Left hindlimb (tissue), 1 donor: ENCODE measurements around the gene TGFBR2.
"Not testable (repeated sequence)": the region's sequence is repeated elsewhere in the genome, so short reads cannot be mapped to it uniquely, and the experiment has no call there.

ENCODE experiments used
- DNase-seq: peaks from one replicate; pipeline ENCODE4 v3.0.0-alpha.2; 2018

Gene TGFBR2

DNA sequence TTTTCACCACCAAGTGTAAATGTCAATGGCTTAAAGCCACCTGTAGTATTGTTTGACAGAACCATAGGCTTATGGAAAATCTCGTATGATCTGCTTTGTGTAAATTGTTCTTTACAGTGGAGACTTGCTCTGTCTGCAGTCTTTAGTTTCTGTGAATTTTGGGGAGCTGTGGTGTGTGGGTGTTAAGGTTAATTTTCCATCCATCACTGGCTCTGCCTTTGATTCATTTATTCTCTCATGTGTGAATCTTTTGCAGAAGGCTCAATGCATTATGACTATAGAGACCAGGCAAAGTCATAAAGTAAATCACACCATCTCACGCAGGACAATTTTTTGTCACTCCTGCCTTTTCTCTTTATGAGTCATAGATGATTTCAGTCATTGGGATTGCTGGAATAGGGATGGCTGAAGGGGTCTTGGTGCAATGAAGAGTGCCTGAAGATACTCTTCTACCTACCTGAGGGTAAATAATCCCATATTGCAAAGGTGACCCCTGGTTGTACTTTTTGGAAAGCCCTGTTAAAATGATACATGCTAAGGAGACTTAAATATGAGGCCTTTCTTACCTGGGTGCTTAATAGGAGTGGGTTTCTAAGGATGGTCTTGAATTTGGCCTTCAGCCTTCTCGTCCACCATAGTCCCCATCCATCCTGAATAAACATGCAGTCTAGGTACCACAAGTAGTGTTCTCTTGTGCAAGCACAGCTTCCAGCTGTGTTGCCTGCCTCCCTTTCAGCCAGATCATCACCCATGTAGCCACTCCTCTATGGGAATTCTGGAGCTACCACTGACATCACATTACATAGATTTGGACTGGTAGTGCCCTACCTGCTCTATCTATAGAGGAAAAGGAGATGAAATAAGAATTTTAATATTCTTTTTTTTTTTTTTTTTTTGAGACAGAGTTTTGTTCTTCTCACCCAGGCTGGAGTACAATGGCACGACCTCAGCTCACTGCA is 14.3 kb downstream of the TGFBR2 start:
- DNase-seq: no peak

DNA sequence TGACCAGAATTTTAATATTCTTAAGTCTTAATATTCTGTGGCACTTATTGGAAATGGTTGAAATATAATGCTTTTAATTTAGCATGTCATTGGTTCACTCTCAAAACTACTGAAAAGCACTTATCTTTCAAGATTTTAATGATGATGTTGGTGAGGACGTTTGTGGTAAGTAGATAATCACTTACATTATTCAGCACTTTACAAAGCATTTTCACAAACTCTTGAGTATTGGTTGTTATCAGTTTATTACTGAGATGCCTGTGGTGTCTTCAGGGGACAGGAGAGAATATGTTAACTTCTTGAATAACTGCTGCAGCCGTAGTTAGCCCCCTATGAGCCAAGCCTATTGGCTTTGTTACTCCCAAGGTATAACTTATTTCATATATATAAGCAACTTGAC is 15.2 kb downstream of the TGFBR2 start:
- no peak for DNase-seq

DNA sequence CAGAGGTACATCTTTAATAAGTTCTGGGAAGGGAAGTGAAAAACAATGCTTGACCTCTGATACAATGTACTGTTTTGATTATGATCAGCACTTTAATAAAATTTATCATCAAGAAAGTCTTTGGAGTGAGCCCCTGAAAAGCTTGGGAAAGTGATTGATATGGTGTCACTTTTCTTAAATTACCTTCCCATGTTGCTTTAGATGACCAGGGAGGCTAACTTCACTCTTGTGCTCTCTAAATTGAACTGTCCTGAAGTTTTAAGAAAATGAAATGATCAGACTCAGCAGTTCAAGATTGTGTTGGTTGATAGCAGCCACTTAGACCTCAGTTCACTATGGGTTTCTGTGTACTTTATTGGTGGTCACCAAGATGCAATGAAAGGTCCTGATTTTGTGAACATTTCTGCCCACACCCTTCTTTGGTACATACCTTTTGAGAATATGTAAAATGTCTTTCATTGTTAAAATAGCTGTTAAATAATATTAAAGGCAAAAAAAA is 15.7 kb downstream of the TGFBR2 start:
- no peak for DNase-seq

DNA sequence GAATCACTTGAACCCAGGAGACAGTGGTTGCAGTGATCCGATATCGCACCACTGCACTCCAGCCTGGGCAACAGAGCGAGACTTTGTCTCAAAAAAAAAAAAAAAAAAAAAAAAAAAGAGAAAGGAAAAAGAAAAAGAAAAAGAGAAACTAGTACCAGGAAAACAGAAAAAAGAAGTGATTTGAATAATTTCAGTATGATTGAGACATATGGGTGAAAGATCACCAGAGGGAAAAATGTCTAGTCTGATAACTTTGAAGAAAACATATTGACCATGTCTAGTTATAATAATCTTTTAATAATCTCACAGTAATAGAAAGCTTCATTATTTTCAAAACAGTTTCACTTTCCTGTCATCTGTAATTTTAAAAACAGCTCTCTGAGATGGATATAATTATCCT is 16.4 kb downstream of the TGFBR2 start:
- no peak for DNase-seq

DNA sequence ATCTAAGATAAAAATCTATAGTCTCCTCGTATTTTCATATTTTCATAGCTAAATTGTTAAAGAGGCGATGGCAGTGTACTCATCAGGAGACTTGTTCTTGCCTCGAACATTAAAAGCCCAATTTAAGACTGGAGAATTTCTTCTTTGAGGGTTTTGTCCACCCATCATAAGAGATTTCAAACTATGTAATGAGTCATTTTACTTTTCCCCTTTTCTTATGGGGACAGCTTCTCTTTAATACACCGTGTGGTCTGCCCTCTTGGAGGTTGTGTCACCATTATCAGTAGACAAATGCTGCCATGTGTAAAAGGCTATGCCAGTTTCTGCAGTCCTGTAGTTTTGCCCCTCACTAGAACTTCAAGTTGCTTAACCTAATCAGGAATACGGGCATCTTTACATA is 16.9 kb downstream of the TGFBR2 start:
- no peak for DNase-seq

DNA sequence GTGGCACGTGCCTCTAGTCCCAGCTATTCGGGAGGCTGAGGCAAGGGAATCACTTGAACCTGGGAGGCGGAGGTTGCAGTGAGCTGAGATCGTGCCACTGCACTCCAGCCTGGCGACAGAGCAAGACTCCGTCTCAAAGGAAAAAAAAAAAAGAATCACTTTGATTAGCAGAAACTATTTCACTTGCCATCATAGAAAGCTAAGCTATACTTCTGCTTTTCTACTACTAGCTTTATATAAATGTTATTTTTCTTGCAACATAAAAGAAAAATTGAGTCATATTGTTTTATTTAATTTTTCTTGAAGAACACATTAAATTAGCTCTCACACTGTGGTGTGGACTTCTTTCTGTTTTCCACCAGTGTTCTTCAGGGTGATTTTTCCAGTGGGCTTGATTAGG is 18.1 kb downstream of the TGFBR2 start:
- not testable (repeated sequence) for DNase-seq

DNA sequence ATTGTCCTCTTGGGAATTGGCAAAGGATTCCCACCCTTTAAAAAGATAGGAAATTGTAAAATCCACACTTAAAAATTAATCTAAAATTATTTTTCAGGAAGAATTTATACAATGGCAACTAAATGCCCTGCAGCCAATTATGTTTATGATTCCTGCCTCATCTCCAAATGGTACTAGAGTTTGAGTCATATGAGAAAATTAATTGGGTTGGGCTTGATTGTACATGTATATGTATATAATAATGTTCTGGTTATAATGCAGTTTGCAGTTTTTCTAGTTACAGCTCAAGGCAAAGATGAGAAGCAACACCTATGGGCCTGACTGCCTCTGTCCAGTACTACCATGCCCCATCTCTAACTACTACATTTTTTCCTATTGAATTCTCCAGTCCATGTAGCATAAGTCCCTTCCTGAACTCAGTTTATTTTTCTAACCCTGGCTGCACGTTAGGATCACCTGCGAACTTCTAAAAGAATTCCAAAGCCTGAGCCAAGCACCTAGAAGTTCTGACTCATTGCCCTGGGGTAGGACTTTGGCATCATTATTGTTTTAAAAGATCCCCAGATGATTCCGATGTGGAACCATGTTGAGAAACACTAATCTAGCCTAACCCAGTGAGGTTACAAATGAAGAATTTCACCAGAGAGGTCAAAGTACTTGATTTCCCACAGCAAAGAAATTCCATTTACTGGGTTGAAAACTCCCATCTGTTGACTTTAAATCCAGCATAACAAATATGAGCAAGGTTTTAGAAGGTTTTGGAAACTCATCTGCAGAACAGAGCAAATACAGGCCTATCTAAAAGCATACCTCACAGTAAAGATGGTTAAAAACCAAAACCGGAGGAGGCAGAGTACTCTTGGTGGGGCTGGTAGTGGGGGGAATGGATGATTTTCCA is 19.4 kb downstream of the TGFBR2 start:
- DNase-seq: no peak

DNA sequence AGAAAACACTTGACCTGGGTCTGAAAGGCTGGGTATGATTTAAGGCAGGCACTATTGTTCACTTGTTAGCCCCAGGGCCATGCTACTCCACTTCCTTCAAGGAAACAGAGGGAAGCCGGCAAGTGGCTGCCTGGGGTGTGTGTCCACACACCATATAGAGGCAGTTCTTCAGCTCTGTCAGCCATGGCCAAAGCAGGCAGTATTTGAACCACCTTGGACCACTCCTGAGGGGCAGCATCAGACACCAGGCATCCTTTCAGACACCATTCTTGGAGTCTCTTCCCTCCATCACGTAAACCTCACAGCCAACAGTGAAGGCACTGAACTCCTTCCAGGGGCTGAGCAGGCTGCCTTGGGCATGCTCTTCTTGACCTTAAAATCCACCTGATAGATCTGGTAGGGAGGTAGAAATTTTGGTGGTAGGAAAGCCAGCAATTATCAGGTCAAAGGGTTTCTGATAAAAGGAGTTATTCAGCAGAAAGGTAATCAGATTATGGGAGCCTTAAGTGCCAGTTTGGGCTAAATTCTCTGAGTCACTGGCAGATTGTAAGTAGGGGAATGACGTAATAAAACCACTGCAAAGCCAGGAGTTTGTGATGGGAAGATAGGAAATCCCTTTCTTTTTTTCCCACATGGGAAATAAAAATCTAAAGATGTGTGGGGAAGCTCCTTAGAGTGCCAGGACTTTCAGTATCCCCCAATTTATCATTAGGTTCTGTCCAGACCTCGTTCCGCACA is 20.2 kb downstream of the TGFBR2 start:
- no peak for DNase-seq

DNA sequence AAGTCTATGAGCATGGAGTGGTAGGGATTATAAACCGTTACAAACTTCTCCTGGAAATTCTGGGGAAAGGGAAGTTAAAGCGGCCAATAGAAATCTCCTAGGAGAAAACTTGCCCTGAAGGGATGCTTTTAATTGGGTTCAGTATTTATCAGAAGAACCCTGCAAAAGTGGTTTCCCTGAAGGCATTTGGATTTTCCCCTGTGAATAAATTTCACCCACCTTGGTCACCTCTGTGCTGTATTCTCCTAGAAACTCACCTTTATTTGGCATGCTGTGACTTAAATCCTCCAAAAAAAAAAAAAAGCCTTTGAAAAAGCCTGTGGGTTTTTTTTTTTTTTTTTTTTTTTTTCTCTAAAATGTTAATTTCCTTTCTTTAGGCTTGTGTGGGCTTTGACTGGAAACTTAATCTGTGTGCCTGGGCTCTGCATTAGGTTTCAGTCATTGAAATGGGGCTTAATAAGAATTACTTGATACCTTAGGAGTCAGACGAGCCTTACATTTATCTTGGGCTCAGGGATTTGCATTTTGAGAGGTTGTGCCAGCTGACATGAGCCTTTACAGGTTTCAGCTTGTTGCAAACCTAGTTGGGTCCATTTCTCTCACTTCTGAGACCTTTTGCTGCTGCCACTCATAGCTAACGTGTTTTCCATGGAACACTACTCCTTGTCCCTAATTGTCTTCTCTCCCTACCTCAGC is 22.0 kb downstream of the TGFBR2 start:
- DNase-seq: no peak

DNA sequence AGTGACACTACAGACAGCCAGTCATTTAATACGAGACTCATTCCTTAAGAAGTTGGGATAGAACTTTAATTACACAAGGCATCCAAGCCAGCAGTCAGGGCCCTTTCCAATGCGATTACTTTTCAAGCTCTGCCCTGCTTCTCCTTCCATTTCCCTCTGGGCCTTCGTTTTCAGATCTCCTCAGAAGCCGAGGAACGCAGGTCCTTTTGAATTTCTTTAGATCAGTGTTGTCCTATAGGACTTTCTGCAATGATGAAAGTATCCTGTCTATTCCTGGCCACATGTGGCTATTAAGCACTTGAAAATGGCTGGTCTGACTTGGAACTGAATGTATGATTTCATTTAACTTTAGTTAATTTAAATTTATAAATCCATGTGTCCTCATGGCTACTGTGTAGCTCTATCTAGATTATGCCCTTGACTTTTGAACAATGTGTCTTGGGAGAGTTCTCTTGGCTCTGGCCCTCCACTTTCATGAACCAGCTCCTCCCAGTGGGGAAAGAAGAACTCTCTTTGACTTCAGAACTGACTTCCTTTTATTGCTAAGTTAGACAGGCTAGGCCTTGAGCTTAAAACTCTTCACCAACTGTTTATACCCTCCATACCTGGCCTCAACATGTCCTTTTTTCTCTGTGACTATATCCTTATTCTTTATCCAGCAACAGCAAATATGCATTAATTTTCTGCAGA is 22.6 kb downstream of the TGFBR2 start:
- DNase-seq: no peak

DNA sequence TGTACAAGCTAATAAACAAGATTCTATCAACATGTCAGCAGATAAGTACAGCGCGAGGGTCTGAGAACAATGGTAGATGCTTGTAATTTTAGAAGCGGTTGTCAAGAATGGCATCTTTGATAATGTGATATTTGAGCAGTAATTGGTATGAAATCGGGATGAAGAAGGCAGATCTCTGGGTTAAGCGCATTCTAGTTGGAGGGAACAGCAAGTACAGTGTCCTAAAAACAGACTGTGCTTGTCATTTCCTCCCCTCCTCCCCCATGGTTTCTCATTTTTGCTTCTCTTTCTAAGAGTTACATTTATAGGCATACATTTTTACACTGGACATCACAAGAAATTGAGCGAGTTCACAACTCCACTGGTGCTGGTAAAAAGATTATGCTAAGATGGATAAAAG is 23.3 kb downstream of the TGFBR2 start:
- DNase-seq: no peak

DNA sequence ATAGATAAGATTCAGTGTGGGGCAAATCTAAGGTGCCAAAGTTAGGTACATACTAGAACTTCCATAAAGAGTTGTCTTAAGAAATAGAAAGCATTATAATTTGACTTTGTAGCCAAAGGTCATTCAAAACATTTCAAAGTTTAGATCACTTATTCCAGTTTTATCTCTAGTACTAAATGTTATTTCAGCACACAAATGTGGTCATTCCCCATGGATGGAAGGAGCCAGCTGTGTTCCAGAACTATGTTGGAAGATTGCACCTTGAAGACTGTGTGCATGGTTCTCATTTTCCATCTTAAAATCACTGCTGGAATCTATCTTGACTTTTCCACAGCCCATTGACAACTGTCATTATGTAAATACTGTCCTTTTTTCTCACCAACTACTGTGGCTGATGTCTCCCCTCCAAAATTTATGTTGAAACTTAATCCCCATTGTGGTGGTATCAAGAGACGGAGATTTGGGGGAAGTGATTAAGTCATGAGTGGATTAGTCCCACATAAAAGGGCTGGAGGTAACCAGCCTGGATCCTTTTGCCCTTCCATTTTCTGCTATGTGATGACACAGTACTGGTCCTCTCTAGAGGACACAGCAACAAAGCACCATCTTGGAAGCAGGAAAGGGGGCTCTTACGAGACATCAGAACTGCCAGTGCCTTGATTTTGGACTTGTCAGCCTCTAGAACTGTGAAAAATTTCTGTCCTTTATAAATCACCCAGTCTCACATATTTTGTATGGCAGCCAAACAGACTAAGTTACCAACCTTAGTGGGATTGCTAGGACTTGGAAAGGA is 24.0 kb downstream of the TGFBR2 start:
- DNase-seq: no peak

DNA sequence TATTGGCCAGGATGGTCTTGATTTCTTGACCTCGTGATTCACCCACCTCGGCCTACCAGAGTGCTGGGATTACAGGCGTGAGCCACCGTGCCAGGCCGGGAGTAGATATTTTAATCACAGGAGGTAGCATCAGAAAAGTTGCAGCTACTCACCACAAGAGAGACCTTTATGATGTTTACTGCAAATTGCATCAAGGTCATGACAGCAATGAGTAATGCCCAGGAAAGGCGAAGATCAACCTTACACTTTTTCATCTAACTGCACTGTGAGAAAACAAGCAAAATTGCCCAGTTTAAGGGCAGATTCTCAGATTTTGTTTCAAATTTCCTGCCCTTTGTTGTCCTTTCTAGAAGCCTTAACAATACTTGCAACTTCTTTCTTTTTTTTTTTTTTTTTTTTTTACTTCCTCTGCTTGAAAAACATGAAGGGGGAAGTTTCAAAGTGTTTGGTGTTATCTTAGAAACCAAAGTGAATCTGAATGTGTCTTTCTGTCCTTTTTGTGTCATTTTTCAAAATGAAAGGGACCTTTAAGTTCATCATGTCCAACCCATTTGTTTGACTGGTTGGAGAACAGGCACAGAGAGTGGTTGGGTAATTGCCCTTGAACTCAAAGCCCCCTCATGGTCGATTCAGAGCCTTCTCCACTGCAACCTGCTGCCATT is 25.0 kb downstream of the TGFBR2 start:
- DNase-seq: no peak

DNA sequence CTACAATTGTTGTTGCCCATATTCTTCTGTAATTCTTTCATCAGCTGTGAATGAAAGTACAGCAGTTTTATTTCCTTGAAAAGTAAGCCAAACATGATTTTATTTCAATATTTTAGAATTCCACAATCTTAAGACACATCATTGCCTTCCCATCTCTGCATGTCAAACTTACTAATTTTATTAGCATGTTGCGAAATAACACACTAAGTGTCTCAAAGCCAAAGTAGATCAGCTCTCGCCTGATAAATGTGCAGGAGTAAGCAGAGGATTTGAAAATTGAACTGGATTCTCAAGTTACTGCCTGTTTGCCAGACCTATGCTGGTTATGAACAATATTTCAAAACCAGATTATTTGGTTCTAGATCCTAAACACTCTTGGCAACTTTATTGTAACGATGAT is 25.7 kb downstream of the TGFBR2 start:
- no peak for DNase-seq

DNA sequence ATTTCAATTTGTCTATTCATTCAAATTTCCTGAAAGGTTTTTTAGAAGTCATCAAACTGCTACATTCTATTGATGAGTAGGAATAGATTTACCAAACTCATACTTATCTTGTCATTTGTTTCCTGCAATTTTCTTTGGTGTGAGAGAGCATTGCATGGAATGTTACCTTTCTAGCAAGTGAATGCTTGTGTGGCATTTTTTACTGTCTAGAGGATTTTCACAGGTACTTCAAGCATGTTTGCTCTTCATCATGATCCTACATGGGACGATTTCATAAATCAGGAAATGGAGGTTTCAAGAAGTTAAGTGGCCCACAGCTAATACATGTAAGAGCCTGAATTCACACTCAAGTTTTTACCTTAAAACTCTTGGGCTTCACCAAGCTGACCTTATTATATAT is 26.1 kb downstream of the TGFBR2 start:
- no peak for DNase-seq

DNA sequence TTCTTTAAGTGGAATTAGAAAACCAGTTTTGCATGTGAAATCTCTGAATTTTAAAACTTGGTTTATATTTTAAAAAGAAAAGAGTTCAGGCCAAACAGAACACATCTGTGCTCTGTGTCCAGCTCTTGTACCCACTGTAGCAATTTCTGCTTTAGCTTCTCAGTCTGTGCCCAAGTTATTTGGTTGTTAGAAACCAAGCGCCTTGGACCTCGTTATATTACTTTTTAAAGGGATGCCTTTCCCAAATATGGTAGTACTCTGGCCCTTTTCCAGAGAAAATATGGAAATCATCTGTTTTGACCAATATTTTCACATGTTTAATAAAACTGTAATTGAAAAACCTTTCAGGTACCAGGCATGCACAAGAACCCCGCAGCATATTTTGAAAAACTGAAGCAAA is 27.3 kb downstream of the TGFBR2 start:
- no peak for DNase-seq

DNA sequence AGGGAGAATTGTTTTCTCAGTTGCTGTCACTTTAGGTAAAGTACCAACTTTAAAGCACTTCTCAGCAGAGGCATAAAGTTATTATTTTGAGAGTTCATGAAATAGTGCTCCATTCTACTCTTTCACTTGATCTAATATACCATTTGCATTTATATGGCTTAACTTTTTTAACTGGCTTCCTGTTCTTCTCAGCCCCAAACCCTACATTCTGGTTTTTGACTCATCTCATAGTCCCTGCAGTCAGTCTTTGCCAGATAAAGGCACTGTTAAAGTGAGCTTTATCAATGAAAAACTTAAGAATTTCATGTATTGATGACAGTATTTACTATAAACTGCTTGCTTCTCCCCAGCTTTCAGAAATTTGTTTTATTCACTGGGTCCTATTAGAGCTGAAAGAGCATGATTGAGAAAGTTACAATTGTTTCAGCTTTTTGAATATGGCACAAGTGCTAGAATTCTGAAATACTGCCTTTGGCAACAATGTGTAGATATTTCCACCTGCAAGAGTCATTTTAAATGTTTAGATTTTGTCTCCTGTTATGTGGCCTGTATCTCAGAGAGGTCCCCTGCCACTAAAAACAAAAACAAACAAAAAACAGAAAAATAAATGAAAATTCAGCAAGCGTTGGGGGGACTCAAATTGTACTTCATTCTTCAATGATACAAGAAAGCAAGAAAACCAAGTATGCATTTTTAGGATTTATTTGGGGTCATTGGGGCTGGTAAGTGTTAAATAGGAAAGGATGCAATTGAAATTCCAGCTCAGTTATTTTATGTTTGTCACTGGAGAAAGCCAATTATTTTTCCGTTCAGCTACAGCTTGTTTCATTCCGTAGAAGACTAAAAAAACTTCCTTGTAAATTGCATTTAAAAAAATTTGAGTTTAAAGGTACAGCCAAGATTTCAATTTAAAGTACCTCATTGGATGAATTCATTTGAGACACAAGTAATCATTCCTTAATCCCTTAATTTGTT is 28.6 kb downstream of the TGFBR2 start:
- DNase-seq: no peak

DNA sequence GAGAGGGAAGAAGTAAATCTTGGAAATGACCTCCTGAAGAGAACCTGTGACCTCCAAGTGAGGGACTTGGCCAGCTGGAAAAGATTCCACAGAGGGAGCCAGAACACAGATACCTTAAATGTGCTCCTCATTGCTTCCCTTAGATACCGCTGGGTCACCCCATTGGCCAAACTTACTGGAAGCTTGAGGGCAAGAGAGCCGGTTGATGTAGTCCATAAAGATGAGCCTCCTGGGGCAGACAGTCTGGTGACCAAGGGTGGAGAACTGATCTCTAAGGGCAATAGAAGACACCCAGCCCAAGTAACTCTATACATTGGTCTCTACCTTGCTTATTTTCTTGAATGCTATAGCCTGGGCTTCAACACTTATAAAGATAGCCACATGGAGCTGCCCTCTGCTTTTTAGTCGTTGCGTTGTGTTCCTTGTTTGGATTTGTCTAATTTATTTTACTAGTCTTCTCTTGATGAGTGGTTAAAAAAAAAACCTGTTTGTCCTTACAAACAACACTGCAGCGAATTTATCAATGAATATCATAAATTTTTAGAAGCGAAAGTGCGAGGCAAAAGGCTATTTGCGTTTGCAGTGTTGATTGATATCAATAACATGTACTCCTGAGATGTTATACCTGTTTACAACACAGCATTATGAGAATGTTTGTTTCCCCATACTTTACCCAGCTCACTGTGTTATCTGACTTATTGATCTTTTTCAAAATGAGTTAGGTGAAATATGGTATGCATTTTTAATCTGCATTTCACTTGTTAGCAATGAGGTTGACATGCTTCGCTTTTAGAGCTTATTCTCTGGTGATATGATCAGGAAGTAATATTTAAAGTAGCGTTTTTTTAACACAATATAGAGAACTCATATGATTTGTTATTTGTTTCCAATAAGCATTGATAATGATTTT is 31.2 kb downstream of the TGFBR2 start:
- no peak for DNase-seq
